Eye (tissue), 1 donor: ENCODE measurements around the gene LARP4B.

ENCODE experiments used
- DNase-seq: peaks from one replicate; pipeline ENCODE4 v3.0.0-alpha.2; 2015

Gene LARP4B

DNA sequence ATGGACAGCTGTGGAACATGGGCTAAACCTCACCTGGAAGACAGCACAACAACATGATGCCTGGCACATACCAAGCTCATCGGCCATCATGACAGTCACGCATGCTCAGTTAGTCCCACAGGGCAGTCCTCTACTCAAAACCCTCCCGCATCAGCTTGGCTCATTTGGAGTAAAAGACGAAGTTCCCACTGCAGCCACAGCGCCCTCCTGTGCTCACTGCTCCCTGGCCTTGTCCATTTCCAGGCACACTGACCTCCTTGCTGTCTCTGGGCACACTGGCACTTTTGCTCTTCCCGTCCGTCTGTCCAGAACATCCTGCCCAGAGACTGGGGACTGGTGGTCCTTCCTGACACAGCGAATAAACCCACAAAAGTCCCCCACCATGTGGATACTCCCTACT lies 66.2 kb downstream of the LARP4B start:
- DNase-seq = no peak

DNA sequence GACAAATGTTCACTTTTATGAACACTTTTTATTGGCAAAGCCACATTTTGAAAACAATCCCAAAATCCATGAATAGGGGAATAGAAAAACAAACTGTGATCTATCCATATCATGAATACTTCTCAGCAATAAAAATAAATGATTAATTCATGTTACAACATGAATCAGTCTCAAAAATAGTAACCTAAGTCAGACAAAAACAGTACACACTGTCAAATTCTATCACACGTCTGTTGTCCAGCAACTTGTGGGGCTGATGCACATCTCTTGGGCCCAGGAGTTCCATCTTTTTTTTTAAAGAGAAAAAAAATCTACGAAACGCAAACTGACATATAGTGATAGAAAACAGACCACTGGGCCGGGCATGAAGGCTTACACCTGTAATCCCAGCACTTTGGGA lies 71.0 kb downstream of the LARP4B start:
- DNase-seq = no peak

DNA sequence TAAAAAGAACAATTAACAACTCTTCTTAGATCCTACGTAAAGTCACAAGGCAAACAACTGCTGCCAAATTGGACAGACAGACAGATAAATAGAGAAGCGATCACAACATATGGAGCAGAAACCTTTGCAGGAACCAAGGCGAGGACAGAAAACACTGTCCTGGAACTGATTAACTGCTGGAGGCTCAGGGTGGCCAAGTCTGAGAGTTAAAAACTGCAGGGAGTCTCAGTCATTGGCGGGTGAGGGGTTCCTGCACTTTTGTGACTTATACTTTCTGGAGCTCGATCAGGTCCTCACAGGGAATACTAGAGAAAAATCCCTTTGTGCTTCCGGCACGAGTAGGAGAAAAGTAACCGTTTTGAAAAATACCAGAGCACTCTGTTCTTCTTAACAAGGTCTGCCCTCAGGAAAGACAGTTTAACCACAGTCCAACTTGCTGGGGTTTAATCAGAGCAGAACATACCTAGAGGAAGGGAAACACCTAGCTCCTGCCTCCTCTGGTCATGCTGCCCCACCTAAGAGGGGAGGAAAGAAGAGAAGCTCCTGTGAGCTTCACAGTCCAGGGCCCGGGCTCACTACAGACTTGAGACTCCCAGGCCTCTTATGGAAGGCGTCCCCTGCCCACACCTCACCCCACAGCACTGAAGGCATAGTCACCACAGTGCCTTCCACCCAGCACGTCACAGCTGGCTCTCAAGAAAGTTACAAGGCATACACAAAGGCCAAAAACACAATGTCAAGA lies 74.9 kb downstream of the LARP4B start:
- DNase-seq = no peak

DNA sequence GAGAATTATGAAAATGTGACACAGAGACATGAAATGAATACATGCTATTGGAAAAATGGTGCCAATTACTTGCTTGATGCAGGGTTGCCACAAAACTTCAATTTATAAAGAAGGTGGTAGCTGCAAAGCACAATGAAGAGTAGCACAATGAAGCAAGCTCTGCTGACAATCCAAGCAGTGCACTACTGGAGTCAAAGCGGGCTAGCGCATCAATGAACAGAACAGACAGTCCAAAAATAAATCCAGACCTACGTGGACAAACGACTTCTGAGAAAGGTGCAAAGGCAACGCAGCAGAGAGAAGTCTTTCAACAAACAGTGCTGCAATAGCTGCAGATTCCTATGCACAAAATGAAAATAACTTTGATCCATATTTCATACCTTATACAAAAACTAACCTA lies 75.8 kb downstream of the LARP4B start:
- no peak for DNase-seq

DNA sequence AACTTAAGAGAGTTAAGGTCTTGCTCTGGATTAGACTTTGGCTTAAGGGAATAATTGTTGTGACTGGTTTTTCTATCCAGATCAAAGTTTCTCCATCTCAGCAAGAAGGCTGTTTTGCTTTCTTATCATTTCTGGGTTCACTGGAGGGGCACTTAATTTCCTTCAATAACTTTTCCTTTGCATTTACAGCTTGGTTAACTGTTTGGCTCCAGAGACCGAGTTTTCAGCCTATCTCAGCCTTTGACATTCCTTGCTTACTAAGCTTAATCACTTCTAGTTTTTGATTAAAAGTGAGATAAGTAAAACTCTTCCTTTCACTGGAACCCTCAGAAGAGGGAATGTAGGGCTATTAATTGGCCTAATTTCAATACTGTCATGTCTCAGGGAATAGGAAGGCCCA lies 76.4 kb downstream of the LARP4B start:
- DNase-seq = no peak

DNA sequence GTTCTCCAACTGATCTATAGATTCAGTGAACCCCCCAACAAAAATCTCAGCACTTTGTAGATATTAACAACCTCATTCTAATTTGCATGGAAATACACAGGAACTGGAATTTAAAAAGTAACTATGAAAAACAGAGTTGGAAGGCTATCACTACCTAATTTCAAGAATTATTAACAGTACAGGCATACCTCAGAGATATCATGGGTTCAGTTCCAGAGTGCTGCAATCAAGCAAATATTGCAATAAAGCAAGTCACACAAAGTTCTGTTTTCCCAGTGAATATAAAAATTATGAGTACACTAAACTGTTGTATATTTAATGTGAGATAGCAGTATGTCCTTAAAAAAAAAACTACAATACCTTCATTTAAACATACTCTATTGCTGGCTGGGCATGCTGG lies 78.5 kb downstream of the LARP4B start:
- DNase-seq = no peak

DNA sequence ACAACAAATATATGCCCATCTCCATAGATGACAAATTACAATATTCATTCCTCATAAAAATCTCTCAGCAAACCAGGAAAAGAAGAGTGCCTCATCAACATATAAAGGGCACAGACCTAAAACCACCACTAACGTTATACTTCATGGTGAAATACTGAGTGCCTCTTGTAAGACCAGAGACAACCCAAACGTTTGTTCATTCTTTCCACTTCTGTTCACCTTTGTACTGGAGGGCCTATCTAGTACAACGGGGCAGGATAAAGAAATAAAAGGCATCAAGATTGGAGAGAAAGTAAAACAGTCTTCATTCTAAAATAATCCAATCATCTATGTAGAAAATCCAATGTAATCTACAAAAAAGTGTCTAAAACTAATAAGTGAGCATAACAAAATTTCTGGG lies 79.1 kb downstream of the LARP4B start:
- no peak for DNase-seq

DNA sequence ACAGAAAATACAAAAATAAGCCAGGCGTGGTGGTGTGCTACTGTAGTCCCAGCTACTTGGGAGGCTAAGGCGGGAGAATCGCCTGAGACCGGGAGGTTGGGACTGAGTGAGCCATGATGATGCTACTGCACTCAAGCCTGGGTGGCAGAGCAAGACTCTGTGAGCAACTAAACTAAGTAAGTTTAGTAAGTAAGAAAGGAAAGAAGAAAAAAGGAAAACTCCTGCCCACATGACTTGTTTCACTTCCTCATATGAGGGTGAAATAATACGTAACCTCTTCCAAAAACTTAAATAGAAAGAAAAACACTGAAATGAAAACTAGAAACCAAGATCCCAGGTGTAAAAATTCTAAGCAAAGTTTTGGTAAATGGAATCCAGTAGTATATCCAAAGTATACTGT lies 79.6 kb downstream of the LARP4B start:
- no peak for DNase-seq

DNA sequence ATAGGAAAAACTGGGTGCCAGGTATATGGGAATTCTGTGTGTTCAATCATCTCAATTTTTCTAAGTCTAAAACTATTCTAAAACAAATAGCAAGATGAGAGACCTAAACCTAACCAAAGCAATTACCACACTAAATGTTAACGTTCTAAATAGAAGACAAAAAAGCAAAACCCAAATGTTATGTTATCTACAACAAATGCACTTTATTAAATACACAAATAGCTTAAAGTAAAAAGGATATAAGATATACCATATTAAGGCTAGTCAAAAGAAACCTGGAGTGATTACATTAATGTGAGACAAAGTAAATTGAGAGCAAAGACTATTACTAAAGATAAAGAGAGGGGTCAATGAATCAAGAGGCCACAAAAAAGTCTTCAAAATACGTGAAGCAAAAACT lies 81.4 kb downstream of the LARP4B start:
- DNase-seq = no peak

DNA sequence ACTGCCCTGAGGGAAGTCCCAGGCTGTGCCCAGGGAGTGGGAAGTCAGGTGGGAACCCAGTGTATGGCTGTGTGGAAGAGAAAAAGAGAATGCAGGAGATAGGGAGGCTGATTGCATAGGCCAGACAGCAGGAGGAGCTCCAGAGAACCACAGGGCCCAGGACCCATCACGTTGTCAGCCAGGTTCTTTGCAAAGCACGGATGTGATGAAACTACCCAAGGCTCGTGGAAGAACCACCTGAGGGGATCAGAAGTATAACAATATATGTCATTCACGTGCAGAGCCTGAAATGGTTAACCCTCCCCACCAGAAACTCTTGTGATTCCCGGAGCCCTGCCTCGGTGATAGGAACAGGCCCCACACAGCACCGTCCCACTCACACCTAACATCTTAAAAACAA lies 83.6 kb downstream of the LARP4B start:
- DNase-seq = no peak

DNA sequence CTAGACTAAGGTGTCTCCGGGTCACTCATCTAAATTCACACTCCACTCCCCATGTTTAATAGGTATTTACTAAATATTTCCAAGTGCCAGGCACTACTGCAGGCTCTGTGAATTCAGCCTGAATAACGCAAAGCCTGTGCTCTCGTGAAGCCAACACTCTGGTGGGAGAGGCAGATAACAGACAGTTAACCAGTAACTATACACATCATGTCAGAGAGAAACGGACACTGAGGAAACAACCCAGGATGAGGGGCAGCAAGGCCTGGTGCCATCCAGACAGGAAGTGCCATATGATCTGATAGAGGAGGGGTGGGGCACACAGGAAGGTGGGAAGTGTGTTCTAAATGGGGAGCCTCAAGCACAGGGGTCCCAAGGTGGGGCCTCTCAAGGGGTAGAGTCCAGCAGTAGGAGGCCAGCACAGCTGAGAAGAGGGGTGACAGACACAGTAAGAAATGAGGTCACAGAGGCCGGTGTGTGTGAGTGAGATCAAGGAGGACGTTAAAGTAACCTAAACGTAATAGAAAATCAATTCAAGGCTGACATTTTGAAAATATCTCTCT lies 85.3 kb downstream of the LARP4B start:
- DNase-seq = no peak

DNA sequence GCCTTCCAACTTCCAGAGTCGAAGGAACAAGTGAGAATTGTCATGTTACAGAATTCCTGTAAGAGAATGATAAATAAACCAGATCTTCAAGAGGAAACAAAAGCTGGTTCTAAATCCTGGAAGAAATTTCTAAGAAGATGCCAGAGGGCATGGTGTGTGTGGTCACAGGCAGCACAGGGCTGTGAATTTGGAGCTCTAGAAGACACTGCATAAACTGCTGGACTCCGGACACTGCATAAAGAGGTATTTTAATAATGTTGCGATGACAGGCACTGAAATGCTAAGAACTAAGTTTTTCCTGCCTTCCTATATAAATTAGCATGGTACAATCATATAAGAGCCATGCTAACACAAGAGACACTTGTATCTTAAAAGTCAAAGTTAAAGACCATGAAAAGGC lies 86.0 kb downstream of the LARP4B start:
- no peak for DNase-seq

DNA sequence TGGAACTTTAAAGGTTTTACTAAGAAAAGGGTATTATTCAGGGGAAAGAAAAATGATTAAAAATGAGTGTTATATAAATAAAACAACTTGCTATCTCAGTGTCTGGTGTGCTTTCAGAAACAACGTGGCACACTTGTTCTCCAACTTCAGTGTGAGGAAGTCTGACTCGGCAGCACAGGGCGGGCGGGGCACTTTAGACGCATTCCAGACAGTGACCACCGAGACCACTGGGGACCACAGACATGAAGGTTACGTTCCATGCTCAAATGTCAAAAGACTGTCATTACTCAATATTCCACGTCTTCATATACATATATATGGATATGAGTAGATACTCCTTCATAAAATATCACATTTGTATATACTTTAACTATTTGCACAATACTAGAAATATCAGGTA lies 87.0 kb downstream of the LARP4B start:
- no peak for DNase-seq

DNA sequence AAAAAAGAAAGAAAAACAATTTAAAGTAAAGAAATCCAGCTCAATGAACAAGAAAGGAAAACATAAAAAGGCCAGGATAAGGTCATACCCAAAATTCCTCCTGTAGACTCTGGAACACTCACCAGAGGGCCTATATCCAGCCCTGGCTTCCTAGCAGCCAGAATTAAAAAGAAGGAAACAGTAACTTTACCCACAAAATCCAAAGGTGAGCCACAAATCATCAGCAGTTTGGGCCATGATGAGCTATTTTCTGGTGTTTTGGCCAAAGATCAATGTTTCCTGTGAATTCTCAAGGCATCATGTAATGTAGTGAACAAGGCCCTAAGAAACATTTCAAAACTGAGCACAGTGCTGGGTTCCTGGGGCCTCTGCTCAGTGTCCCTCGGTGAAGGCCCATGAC lies 87.8 kb downstream of the LARP4B start:
- DNase-seq = no peak

DNA sequence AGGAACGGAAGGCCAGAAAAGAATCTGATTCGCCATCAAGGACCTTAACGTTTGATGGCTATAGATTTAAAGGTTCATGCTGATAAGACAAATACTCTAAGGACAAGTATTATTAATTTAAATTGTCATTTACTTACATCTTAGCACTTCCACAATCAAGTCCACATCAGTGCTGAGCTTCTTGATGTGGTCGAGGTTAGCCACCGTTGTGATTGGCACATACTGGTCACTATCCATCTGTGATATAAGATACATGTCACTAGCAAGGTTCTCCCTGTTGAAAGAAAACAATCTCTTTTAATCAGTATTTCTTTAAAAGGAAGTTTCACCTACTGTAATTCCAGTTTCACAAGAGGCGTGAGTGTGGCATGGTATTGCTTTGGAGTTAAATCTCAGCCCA lies 88.7 kb downstream of the LARP4B start:
- no peak for DNase-seq

DNA sequence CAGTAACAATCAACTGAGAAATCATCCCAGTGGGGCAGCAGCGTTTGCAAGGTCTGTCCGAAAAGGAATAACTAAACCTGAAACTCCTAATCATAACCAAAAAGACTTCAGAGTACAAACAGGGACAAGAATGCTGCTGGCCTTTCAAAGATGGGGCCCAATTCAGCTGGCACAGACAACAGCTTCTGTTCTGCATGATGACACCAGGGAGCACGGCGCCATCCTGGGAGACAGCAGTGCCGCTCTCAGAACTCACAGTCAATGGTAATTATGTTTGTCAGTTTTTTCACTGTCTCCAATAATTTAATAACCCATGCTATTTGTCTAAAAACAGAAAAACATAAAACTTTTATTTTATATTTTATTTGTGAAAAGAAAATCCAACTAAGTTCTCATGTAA lies 90.0 kb downstream of the LARP4B start:
- DNase-seq = no peak

DNA sequence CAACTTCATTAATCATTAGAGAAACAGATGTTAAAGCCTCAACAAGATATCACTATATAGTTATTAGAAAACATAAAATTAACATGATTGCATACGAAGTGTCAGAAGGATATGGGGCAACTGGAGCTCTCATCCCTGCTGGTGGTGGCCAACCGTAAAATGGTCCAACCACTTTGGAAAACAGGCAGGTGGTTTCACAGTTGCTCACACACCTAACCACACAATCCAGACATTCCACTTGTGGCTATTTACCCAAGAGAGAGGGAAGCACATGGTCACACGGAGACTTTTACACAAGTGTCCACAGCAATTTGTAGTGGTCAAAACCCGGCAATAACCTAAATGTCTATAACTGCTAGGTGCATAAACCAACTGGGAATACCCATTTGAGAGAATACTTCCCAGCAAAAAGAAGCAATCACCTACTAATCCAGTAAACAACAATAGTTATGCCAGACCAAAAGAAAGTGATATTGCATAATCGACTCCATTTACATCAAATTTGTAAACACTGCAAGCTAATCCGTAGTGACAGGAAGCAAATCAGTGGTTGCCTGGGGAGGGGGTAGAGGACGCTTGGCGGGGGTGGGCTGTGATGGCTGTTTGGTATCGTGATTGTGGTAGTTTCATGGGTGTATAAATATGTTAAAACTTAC lies 91.8 kb downstream of the LARP4B start:
- DNase-seq = no peak

DNA sequence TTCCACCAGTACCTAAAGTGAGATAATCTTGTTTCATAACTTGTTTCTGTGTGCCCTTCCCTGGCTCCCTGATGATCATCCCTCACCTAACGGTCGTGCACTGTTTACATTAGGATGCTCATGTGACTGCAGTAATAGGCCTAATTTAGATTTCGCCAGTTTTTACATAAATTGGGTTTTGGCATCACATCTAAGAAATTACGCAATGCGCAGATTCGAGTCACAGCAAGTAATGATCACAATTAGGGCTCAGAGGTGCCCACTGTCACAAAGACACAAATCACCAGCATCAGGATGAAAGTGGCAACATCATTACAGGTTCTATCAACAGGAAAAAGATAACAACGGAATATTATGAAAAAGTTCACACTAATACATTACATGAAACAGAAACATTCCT lies 94.7 kb downstream of the LARP4B start:
- DNase-seq = no peak

DNA sequence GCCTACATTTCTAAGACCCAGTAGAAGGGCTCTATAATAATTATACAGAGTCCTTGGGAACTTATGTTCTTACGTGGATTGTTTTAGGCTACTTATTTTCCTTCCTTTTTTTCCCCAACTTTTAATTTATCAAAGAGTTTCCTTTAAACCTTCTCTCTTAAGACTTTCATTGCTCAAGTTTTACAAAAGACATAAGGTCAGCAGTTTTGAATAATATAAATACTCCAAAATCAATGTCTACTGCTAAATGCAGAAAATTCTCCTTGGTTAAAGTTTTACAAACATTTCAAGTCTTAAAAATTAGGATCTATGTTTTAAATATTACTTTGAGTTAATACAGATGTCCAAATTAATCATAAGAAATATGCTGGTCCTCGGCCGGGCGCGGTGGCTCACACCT lies 97.0 kb downstream of the LARP4B start:
- no peak for DNase-seq

DNA sequence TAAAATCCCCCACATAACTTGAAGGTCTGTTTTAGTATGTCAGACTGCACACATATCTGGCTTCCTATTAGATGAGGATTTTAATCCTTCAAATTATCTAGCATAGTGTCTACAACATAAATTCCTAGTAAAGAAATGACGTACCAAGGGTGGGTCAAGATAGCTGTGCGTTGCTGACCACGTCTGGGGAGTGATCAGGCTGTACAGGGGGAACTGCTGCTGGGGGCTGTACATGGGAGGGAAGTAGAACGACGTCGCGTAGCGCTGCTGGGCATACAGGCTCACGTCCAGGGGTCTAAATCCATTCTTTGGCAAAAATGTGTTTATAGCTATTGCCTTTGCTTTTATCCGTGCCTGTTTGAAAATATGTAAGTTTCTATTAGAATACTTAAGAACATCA lies 102.3 kb downstream of the LARP4B start:
- DNase-seq = no peak

DNA sequence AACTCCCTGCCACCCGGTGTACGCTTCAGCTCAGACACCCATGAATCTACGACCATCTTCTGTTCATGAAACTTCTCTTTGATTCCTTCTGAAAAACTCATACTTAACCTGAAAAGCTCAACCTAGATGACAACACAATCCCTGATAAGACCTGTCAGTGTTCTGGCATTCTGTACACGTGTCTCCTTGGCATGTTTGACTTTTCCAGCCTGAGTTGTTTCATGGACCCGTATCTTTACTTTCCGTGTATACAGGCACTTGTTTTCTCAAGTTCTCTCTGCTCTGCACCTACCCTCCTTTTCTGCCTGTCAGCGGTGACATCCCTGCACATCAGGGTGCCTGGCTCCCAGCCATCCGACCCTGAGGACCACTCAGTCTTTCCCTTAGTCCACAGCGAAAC lies 103.3 kb downstream of the LARP4B start:
- DNase-seq = no peak

DNA sequence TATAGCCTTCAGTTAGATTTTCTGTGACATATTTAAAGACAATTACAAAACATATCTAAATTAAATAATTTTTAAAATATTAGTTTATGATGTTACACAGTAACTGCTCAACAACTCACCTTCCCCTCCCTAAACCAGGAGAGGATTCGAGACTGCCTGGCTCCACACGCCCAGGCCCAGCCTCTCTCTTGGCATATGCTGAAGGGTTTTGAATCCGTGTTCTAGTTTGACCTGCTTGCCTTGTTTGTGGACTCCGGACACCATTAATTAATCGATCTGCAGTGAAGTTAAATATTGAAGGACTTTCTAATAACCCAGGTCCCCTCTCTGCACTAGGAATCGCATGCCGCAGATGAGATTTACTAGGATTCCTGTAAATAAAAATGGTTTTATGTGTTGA lies 106.6 kb downstream of the LARP4B start:
- DNase-seq = no peak

DNA sequence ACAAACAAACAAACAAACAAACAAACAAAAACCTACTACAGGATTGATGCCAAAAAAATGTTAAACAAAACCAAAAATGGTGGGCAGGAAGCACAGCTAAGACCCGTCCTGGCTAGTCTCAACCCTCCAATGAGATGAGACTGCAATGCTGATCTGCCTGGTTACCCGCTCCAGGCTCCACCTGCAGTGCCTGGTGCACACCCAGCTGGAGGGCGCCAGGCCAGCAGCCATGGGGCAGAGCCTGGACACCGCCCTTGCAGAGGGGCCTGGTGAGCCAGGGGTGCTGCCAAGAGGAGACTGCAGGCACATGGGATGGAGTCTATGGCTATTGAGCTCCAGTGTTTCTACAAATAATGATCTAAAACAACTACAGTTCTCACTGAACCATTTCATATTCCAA lies 107.0 kb downstream of the LARP4B start:
- DNase-seq = no peak

DNA sequence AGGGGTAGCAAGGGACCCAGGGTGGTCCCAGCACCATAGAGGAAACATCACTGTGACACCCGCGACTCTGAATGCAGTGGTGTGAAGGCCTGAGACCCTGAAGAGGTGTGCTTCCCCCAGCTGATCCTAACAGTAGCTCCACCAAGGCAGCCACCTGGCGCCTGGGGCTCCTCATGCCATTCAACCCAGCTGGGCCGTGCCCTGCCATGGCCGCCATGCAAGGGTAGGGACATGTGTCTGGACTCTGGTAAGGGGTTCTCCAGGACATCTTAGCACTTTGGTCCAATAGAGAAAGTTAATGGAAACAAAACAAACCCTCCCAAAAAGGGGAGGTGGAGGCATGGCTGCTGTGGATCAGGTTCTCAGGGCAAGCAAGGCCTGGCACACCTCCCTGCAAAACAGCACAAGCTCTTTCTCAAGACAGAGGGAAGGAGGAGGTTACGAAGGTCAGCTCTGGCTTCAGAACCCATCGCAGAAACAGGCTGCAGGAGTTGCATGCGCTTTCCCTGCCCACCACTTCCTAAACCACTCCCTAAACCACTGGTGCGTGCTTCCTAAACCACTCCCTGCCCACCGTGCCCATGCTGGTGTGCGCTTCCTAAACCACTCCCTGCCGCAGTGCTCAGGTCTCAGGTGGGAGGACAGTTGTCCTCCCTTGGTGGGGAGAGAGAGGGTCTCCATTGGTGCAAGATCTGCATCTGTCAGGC lies 108.7 kb downstream of the LARP4B start:
- DNase-seq = no peak
